WI38 (cell line): ENCODE data around the gene REPIN1.

Experiments used
- H3K4me3 ChIP-seq: 2 replicates; pipeline ENCODE4 v1.5.1; 2011; ENCODE audit warnings: low read depth, mild to moderate bottlenecking, control low read depth, low read length
- CTCF ChIP-seq: IDR thresholded peaks from 2 replicates; pipeline ENCODE4 v1.5.1; 2012; ENCODE audit warnings: low read depth, mild to moderate bottlenecking, control low read depth, low read length

REPIN1 gene

GRCh38 chr7:150368884-150369747 is 494 bp downstream of the REPIN1 start:
- TF ChIP-seq CTCF = no peak
- H3K4me3 ChIP-seq = peak overlapping the region; percentile 80

GRCh38 chr7:150369748-150370501 is 1.3 kb downstream of the REPIN1 start:
- peak overlapping the region; percentile 80 for H3K4me3 ChIP-seq
- no peak for TF ChIP-seq CTCF

GRCh38 chr7:150370612-150371071 is 2.0 kb downstream of the REPIN1 start:
- H3K4me3 ChIP-seq = no peak overlapping the region
- no peak for TF ChIP-seq CTCF

DNA sequence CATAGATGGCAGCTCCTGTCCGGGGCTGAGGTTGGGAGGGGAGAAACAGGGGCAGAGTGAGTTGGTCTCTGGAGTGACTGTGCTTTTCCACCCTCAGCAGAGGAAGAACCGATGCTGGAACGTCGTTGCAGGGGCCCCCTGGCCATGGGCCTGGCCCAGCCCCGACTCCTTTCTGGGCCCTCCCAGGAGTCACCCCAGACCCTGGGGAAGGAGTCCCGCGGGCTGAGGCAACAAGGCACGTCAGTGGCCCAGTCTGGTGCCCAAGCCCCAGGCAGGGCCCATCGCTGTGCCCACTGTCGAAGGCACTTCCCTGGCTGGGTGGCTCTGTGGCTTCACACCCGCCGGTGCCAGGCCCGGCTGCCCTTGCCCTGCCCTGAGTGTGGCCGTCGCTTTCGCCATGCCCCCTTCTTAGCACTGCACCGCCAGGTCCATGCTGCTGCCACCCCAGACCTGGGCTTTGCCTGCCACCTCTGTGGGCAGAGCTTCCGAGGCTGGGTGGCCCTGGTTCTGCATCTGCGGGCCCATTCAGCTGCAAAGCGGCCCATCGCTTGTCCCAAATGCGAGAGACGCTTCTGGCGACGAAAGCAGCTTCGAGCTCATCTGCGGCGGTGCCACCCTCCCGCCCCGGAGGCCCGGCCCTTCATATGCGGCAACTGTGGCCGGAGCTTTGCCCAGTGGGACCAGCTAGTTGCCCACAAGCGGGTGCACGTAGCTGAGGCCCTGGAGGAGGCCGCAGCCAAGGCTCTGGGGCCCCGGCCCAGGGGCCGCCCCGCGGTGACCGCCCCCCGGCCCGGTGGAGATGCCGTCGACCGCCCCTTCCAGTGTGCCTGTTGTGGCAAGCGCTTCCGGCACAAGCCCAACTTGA is 2.7 kb downstream of the REPIN1 start:
- no peak overlapping the region for H3K4me3 ChIP-seq
- TF ChIP-seq CTCF = no peak

DNA sequence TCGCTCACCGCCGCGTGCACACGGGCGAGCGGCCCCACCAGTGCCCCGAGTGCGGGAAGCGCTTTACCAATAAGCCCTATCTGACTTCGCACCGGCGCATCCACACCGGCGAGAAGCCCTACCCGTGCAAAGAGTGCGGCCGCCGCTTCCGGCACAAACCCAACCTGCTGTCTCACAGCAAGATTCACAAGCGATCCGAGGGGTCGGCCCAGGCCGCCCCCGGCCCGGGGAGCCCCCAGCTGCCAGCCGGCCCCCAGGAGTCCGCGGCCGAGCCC is 3.3 kb downstream of the REPIN1 start:
- TF ChIP-seq CTCF = no peak
- H3K4me3 ChIP-seq = no peak overlapping the region

- no peak for TF ChIP-seq CTCF
- no peak overlapping the region for H3K4me3 ChIP-seq
Observed at GRCh38 chr7:150372271-150373048, 3.8 kb downstream of the REPIN1 start.
